ENCODE measurements around the gene DIDO1.

DNA sequence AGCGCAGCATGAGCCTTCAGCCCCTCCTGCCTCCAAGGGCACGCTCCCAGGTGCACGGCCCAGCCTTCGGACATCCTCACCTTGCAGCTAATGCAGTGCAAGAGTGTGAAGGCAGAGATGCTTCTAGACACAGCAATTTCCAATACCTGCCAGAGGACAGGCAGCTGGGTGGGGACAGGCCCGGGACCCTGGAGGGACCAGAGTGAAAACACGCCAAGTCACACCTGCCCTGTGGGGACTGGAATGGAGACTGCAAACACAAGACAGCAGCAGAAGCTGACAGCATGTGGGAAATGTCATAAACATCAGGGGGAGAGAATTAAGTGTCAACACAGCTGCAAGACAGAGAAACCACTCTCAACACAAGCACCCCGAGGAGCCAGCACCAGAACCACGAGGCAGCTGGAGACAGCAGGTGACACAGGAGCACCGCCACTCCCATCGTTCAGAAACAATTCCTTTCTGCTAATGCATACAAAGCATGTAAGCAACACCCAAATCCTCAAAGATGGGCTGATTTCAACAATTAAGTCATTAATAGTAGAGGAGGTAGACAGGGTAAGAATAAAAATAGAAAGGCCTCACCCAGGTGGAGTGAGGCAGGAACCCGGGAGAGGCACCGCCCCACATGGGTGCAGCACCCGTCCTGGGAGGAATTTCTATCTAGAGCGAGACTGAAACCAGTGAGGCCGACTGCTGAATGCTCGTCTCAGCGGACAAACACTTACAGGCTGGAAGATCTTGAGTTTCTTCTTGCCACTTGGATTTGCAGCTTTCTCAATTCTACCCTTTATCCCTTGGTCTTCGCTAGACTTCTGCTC is 17.1 kb downstream of the DIDO1 start:
- TF ChIP-seq, protein P1, sequence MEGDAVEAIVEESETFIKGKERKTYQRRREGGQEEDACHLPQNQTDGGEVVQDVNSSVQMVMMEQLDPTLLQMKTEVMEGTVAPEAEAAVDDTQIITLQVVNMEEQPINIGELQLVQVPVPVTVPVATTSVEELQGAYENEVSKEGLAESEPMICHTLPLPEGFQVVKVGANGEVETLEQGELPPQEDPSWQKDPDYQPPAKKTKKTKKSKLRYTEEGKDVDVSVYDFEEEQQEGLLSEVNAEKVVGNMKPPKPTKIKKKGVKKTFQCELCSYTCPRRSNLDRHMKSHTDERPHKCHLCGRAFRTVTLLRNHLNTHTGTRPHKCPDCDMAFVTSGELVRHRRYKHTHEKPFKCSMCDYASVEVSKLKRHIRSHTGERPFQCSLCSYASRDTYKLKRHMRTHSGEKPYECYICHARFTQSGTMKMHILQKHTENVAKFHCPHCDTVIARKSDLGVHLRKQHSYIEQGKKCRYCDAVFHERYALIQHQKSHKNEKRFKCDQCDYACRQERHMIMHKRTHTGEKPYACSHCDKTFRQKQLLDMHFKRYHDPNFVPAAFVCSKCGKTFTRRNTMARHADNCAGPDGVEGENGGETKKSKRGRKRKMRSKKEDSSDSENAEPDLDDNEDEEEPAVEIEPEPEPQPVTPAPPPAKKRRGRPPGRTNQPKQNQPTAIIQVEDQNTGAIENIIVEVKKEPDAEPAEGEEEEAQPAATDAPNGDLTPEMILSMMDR (IDR thresholded peaks at IDR 0.05) = no peak
- no peak for TF ChIP-seq POLR2A (IDR thresholded peaks at IDR 0.05)
